ENCODE results near the gene SMPDL3A.

Gene SMPDL3A

DNA sequence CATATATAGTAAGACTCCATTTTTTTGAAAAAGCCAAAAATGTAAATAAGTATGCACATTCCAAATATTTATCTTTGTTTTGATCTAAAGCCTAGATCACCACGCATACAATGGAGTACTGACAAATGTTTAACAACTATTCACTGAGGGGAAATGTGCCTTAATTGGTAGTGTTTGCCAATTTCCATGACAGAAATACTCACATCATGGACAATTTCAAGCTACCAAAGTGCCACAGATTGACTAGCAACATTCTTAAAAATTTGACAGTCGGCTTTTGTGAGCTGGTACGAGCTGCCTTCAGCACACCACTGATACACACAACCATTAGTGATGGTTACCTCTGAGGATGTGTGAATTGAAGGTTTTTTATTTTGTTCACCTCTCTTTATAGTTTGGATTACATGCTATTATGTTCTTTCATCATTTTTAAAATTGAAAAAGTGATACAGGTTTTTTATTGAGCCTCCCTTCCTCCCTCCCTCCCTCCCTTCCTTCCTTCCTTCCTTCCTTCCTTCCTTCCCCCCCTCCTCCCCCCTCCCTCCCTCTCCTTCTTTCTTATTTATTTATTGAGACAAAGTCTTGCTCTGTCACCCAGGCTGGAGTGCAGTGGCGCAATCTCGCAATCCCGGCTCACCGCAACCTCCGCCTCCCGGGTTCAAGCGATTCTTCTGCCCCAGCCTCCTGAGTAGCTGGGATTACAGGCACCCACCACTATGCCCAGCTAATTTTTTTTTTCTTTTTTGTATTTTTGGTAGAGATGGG lies 19.2 kb downstream of the SMPDL3A start:
- no peak overlapping the region for H3K4me3 Mint-ChIP-seq
- no peak overlapping the region for H3K27ac Mint-ChIP-seq
- H3K9me3 Mint-ChIP-seq, result no peaks in the 10 kb centered on the region
- no peaks in the 10 kb centered on the region for H3K36me3 Mint-ChIP-seq
- no peaks in the 10 kb centered on the region for H3K4me1 Mint-ChIP-seq
- ATAC-seq, result no peak
- H3K27me3 Mint-ChIP-seq, result no peaks in the 10 kb centered on the region

DNA sequence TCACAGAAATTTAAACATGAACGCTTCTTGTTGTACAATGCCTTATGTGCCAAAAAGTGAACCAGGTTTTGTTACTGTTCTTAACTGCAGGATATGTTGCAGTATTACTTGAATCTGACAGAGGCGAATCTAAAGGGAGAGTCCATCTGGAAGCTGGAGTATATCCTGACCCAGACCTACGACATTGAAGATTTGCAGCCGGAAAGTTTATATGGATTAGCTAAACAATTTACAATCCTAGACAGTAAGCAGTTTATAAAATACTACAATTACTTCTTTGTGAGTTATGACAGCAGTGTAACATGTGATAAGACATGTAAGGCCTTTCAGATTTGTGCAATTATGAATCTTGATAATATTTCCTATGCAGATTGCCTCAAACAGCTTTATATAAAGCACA lies 19.9 kb downstream of the SMPDL3A start:
- no peaks in the 10 kb centered on the region for H3K27me3 Mint-ChIP-seq
- no peaks in the 10 kb centered on the region for H3K36me3 Mint-ChIP-seq
- H3K9me3 Mint-ChIP-seq, result no peaks in the 10 kb centered on the region
- no peak overlapping the region for H3K4me3 Mint-ChIP-seq
- H3K27ac Mint-ChIP-seq, result no peak overlapping the region
- no peaks in the 10 kb centered on the region for H3K4me1 Mint-ChIP-seq
- no peak for ATAC-seq

DNA sequence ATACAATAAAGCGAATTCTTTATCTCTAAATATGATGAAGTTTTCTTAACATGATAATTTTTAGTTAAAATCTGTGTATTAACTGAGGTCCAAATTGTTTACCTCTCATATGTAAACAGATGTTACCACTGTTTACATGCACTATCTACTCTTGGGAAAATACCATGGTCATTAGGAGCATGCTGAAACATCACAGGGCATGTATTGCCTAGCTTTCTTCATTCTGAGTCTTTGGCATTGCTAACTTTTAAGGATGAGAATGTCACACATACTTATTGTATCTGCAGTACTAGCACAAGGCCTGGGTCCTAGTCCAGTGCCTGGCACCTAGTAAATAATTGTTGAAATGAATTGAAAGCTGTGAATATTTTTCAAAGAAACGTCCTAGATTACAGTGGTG lies 20.6 kb downstream of the SMPDL3A start:
- H3K9me3 Mint-ChIP-seq, result no peaks in the 10 kb centered on the region
- no peaks in the 10 kb centered on the region for H3K27me3 Mint-ChIP-seq
- H3K4me3 Mint-ChIP-seq, result no peak overlapping the region
- H3K4me1 Mint-ChIP-seq, result no peaks in the 10 kb centered on the region
- H3K36me3 Mint-ChIP-seq, result no peaks in the 10 kb centered on the region
- H3K27ac Mint-ChIP-seq, result no peak overlapping the region
- no peak for ATAC-seq

DNA sequence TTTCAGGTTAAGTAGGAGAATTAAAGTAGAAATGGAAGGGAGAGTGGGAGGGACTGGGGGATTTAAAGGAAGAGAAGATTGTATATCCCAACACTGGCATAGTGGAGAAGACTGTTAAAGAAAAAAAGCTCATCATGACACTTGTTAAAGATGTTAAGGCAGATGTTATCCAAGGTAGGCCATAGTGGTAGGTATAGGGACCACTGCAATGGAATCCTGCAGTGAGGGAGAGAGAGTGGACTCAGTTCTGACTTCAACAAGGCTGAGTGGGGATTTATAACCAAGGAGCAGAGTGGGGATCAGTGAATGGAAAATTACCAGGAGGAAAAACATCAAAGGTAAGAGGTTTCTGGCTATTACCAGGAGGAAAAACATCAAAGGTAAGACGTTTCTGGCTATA lies 21.1 kb downstream of the SMPDL3A start:
- Mint-ChIP-seq H3K4me3 (no peak overlapping the region), H3K27ac (no peak overlapping the region), H3K27me3 (no peaks in the 10 kb centered on the region), H3K4me1 (no peaks in the 10 kb centered on the region), H3K9me3 (no peaks in the 10 kb centered on the region), H3K36me3 (no peaks in the 10 kb centered on the region)
- ATAC-seq, result no peak

DNA sequence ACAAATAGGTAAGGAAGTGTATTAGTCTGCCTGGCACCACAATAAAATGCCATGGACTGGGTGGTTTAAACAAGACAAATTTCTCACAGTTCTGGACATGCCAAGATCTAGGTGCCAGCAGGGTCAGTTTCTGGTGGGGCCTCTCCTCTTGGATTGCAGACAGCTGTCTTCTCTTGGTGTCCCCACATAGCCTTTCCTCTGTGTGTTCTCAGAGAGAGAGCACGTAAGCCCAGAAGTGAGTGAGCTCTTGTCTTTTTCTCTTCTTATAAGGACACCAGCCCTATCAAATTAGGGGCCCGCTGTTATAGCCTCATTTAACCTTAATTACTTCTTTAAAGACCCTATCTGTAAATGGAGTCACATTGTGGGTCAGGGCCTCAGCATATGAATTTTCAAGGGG lies 28.3 kb downstream of the SMPDL3A start:
- no peak for ATAC-seq
- no peaks in the 10 kb centered on the region for H3K36me3 Mint-ChIP-seq
- no peak overlapping the region for H3K27ac Mint-ChIP-seq
- no peak overlapping the region for H3K4me3 Mint-ChIP-seq
- no peaks in the 10 kb centered on the region for H3K4me1 Mint-ChIP-seq
- H3K9me3 Mint-ChIP-seq, result no peaks in the 10 kb centered on the region
- peaks cover 11% of the 10 kb centered on the region for H3K27me3 Mint-ChIP-seq

DNA sequence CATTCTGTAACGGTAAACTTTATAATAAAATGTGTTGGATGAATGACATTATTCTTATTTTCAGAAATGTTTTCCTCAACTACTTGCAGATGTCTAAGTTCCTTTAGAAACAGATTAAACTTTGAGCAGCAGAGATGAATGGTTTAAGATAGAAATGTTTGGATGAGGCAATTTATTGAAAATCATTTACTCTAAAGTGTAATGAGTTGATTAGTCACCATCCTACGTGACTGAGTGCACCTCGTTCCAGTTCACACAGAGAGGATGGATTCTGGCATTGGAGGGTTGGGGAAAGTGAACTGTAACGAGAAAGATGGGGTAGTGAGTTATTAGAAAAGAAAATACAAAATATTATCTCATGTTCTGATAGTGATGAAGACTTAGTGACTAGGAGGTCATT lies 28.7 kb downstream of the SMPDL3A start:
- Mint-ChIP-seq H3K4me3 (no peak overlapping the region), H3K36me3 (no peaks in the 10 kb centered on the region), H3K27me3 (peaks cover 11% of the 10 kb centered on the region), H3K4me1 (no peaks in the 10 kb centered on the region), H3K27ac (no peak overlapping the region), H3K9me3 (no peaks in the 10 kb centered on the region)
- ATAC-seq, result no peak

DNA sequence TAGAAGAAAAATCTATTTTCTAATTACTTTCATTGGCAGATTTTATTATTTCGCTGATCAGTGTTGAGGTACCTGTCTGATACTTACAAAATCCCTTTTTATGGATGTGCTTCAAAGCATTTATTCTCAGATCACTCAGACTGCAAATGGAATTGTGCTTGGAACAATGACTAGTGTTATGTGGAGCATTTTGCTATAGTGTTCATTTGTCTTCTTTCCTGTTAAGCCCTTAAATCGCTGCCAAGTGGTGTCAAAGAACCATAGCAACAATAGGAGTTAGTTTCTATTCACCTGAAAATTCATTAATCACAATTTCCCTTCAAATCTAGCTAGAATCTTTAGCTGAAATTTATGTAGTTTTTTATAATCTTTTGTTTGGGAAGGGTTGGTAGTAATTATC lies 29.8 kb downstream of the SMPDL3A start:
- H3K36me3 Mint-ChIP-seq, result no peaks in the 10 kb centered on the region
- H3K27me3 Mint-ChIP-seq, result peaks cover 11% of the 10 kb centered on the region
- ATAC-seq, result no peak
- no peaks in the 10 kb centered on the region for H3K4me1 Mint-ChIP-seq
- no peak overlapping the region for H3K27ac Mint-ChIP-seq
- H3K4me3 Mint-ChIP-seq, result no peak overlapping the region
- H3K9me3 Mint-ChIP-seq, result no peaks in the 10 kb centered on the region

DNA sequence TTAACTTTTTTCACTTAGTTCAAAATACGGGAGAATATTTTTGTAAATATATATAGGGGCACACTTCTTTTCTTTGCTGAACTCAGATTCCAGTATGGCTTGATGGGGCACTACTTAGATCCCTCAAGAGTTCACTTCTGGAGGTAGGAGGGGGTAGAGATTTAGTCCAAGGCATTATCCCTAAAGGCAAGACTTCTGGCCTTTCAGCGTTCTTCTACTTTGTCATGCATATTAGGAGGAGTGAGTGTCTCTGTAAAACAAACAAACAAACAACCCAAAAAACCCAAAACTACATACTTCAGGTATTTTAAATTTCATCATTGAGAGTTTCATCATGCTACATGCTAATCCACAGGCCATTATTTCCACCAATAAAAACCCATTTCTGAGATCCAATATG lies 32.0 kb downstream of the SMPDL3A start:
- Mint-ChIP-seq H3K4me1 (no peaks in the 10 kb centered on the region), H3K9me3 (no peaks in the 10 kb centered on the region), H3K36me3 (no peaks in the 10 kb centered on the region), H3K27ac (no peak overlapping the region), H3K4me3 (no peak overlapping the region), H3K27me3 (peaks cover 11% of the 10 kb centered on the region)
- no peak for ATAC-seq

DNA sequence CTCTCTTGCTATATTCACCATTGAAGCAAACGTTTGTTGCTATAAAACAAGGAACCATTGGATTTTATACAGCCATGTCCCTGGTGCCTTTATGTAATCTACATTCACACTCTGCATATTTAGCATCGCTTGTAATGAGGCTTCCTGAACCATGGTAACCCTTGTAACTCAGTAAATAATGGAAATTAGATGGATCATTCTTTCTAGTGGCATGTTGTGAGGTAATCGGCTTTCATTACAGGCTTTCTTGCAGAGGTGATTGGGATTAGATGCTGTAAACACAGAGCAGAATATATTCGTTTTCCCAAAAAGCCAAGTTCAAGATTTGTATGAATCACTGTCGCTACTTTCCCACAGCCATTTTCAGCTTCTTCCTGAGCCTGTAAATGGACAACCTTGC lies 36.1 kb downstream of the SMPDL3A start:
- Mint-ChIP-seq H3K4me1 (no peaks in the 10 kb centered on the region), H3K36me3 (no peaks in the 10 kb centered on the region), H3K27ac (no peak overlapping the region), H3K4me3 (no peak overlapping the region), H3K9me3 (no peaks in the 10 kb centered on the region), H3K27me3 (no peaks in the 10 kb centered on the region)
- no peak for ATAC-seq

DNA sequence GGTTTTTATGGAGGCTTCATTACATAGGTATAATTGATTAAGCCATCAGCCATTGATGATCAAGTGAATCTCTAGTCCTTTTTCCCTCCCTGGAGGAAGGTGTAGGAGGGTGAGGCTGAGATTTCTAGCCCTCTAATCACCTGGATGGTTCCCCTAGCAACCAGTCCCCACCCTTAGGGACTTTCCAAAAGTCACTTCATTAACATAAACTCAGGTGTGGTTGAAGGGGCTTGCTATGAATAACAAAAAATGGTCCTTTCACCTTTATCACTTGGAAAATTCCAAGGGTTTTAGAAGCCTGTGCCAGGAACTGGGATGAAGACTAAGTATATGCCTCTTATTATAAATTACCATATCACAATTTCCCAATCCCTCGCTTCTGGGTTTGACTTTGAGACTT lies 40.4 kb downstream of the SMPDL3A start:
- Mint-ChIP-seq H3K27ac (no peak overlapping the region), H3K27me3 (peaks cover 8% of the 10 kb centered on the region), H3K9me3 (no peaks in the 10 kb centered on the region), H3K4me1 (no peaks in the 10 kb centered on the region), H3K36me3 (no peaks in the 10 kb centered on the region), H3K4me3 (no peak overlapping the region)
- ATAC-seq, result no peak

DNA sequence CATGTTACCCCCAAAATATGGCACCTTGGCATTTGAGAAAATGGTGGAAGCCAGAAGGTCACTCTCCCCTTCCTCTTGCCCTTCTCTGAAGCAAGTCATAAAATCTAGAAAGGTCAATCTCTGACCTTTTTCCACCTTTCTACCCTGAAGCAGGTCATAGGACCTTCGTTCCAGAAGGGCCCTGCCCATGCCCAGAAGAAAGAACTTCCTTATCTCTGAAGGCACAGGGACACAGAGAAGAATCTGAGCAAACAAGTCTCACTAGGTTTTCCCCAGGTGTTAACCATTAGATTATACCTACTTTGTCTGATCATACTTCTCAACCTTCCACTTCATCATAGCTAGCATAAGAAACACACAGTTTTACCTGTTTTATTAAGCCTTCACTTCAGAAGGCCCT lies 42.5 kb downstream of the SMPDL3A start:
- H3K4me3 Mint-ChIP-seq, result no peak overlapping the region
- no peaks in the 10 kb centered on the region for H3K9me3 Mint-ChIP-seq
- peaks cover 8% of the 10 kb centered on the region for H3K27me3 Mint-ChIP-seq
- no peaks in the 10 kb centered on the region for H3K36me3 Mint-ChIP-seq
- H3K4me1 Mint-ChIP-seq, result no peaks in the 10 kb centered on the region
- ATAC-seq, result no peak
- no peak overlapping the region for H3K27ac Mint-ChIP-seq

DNA sequence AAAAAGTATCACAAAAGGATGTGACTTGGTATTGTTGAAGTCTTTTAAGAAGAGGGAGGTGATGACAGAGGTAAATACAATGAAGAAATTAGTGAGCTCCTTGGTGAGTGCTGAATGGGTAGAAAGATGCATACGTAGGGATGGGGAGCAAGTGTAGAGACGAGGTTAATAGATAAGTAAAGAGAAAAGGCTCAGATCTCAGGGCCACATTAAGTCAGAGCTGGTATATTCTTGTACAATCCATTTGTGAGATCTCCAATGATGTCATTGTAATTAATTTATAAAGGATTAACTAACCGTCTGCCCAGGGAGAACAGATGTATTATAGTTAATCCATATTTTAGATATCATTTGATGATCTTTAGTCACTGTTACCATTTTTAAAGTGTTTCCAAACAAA lies 43.4 kb downstream of the SMPDL3A start:
- Mint-ChIP-seq H3K27me3 (peaks cover 8% of the 10 kb centered on the region), H3K9me3 (no peaks in the 10 kb centered on the region), H3K36me3 (no peaks in the 10 kb centered on the region), H3K27ac (no peak overlapping the region), H3K4me3 (no peak overlapping the region), H3K4me1 (no peaks in the 10 kb centered on the region)
- ATAC-seq, result no peak

DNA sequence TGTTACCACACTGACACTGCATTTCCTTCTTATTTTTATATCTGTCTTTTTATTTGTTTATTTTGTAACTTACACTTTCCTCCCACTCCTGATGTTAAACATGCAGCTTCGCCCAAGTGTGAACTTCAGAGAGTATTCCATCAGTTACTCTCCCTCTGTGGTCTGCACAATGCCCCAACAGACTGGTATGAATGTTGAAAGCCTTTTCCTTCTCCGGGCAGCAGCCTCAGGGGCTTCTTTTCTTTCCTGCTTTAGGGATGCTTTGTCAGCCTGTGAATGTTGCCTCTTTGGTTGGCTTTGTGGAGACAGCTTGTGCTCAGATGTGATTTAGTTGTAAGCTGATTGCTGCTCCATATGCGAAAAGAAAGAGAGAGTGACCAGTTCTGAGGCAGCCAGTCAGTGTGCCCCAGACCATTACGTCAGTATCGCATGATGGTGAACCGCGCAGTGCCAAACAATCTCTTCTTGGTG lies 44.0 kb downstream of the SMPDL3A start:
- H3K36me3 Mint-ChIP-seq, result no peaks in the 10 kb centered on the region
- ATAC-seq, result no peak
- no peaks in the 10 kb centered on the region for H3K9me3 Mint-ChIP-seq
- no peak overlapping the region for H3K27ac Mint-ChIP-seq
- H3K4me1 Mint-ChIP-seq, result no peaks in the 10 kb centered on the region
- H3K27me3 Mint-ChIP-seq, result peaks cover 8% of the 10 kb centered on the region
- no peak overlapping the region for H3K4me3 Mint-ChIP-seq

DNA sequence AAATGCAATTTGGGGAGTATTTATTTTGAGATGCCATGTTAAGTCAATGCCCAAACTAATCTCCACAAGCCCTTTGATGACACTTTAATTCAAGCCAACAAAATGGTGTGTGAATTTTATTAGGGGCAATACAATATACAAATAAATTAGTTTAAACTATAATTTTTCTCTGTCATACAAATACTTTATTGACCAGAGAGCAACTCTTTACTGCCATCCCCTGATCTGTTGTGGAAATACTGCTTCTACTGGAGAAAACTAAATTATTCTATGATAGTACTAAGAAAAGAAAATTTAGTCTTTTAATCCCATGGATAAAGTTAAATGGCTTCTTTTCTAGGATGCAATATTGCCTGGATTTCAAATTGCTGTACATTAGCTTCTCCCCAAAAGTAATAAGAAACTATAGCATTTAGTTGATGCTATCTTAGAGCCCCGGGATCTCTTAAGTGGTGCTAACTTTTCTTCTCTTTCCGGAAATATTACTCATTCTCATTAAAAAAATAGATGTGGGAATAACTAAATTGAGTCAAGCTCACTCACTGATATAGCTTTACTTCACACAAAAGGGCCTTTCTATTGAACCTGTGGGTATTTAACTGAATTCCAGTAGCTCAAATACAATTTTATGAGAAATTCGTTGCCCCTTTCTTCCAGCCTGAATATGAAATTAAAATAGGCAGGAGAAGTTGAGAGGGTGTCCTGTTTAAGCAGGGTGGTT lies 49.2 kb downstream of the SMPDL3A start:
- Mint-ChIP-seq H3K27ac (no peak overlapping the region), H3K4me1 (no peaks in the 10 kb centered on the region)

DNA sequence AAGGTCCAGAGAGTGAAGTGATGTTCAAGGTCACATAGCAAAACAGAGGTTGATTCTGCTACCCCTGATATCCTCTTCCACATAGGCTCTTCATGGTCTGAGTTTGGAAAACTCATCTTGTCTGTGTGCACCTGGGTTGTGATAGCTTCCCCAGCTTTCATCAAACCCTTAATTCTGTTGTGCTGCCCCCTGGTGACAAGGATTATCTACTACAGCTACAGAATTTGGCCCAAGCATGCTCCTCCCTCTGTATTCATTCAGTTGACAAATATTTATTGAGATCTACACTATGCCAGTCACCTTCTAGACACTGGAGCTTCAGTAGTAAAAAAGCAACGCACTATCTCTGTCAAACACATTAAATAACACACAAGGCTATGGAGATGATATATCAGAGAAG lies 50.4 kb downstream of the SMPDL3A start:
- no peaks in the 10 kb centered on the region for H3K9me3 Mint-ChIP-seq
- H3K27ac Mint-ChIP-seq, result no peak overlapping the region
- H3K27me3 Mint-ChIP-seq, result peaks cover 11% of the 10 kb centered on the region
- peak; percentile 60 for ATAC-seq
- H3K4me3 Mint-ChIP-seq, result no peak overlapping the region
- no peaks in the 10 kb centered on the region for H3K4me1 Mint-ChIP-seq
- no peaks in the 10 kb centered on the region for H3K36me3 Mint-ChIP-seq

More for the DNA sequence above, 49.2 kb downstream of the SMPDL3A start:
- Mint-ChIP-seq H3K4me3 (no peak overlapping the region), H3K36me3 (no peaks in the 10 kb centered on the region), H3K9me3 (no peaks in the 10 kb centered on the region), H3K27me3 (peaks cover 13% of the 10 kb centered on the region)
- no peak for ATAC-seq

DNA sequence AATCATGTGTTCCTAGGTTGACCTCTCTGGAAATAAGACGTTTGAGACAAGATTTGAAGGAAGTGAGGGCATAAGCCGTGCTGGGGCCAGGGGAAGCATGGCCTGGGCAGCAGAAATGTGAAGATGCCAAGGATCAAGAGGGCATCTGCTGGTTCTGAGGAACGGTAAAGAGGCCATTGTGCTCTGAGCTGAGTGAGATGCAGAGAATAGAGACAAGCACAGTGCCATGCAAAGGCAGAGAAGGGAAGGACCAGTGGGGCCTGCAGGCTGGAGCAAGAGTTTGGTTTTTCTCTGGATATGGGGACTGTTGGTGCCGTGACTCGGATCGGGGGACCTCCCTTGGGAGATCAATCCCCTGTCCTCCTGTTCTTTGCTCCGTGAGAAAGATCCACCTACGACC lies 50.8 kb downstream of the SMPDL3A start:
- no peaks in the 10 kb centered on the region for H3K4me1 Mint-ChIP-seq
- no peak for ATAC-seq
- H3K4me3 Mint-ChIP-seq, result no peak overlapping the region
- no peaks in the 10 kb centered on the region for H3K9me3 Mint-ChIP-seq
- H3K27me3 Mint-ChIP-seq, result peaks cover 11% of the 10 kb centered on the region
- H3K27ac Mint-ChIP-seq, result no peak overlapping the region
- no peaks in the 10 kb centered on the region for H3K36me3 Mint-ChIP-seq

All from stimulated activated memory B cell treated with anti-CD40 and anti-IgM and Interleukin-4, amounts not matched to agents 10 μg/mL and 1 μg/mL and 100 μg/mL, for 72 hours (primary cell).